GM23338 (cell line): ENCODE data around the gene CERK. TPM values are rescaled to one million over a fixed set of nuclear protein-coding genes. Genes with fewer than 3 reads are reported as not detected.

Source experiments
- ATAC-seq: fragments of 200-7000 bp; cut with Tn5 transposase; 3 replicates; pipeline ENCODE4 v1.9.1; 2020
- DNase-seq: peaks from one replicate; pipeline ENCODE4 v3.0.0-alpha.2; 2015; ENCODE audit warnings: low spot score
- H2AFZ ChIP-seq: fragments of 200-600 bp; sonication (generic); 2 replicates; pipeline ENCODE4 v1.8.0; 2016; ENCODE audit warnings: antibody characterized with exemption, mild to moderate bottlenecking, moderate library complexity
- H3F3A ChIP-seq: fragments of 200-600 bp; sonication (generic); replicated peaks from 2 replicates; pipeline ENCODE4 v1.8.0; 2017; ENCODE audit warnings: antibody characterized with exemption, mixed run types, low read depth
- H3K27ac ChIP-seq: fragments of 200-600 bp; sonication (generic); 2 replicates; pipeline ENCODE4 v1.6.1; 2016; ENCODE audit warnings: low read depth
- H3K27me3 ChIP-seq: fragments of 200-600 bp; sonication (generic); 2 replicates; pipeline ENCODE4 v1.8.0; 2016; ENCODE audit warnings: mild to moderate bottlenecking, mixed run types, moderate library complexity; ENCODE audit not compliant: insufficient read depth
- H3K36me3 ChIP-seq: fragments of 200-600 bp; sonication (generic); 2 replicates; pipeline ENCODE4 v1.8.0; 2016; ENCODE audit warnings: mild to moderate bottlenecking; ENCODE audit not compliant: insufficient read depth
- H3K4me1 ChIP-seq: fragments of 200-600 bp; sonication (generic); 2 replicates; pipeline ENCODE4 v1.8.0; 2016; ENCODE audit warnings: mild to moderate bottlenecking, moderate library complexity; ENCODE audit not compliant: insufficient read depth
- H3K4me2 ChIP-seq: fragments of 200-600 bp; sonication (generic); 2 replicates; pipeline ENCODE4 v1.7.1; 2017; ENCODE audit warnings: mixed run types
- H3K4me3 ChIP-seq: fragments of 200-600 bp; sonication (generic); 2 replicates; pipeline ENCODE4 v1.6.1; 2016; ENCODE audit warnings: mixed run types
- H3K79me2 ChIP-seq: fragments of 200-600 bp; sonication (generic); replicated peaks from 2 replicates; pipeline ENCODE4 v1.8.0; 2017; ENCODE audit warnings: mild to moderate bottlenecking; ENCODE audit not compliant: insufficient read depth
- H3K9me2 ChIP-seq: fragments of 200-600 bp; sonication (generic); 2 replicates; pipeline ENCODE4 v1.8.0; 2017; ENCODE audit not compliant: insufficient read depth
- H4K20me1 ChIP-seq: fragments of 200-600 bp; sonication (generic); replicated peaks from 2 replicates; pipeline ENCODE4 v1.8.0; 2017; ENCODE audit warnings: mild to moderate bottlenecking; ENCODE audit not compliant: insufficient read depth
- H3K27ac Mint-ChIP-seq: 2 replicates; pipeline ENCODE4 v1.8.0; 2020; ENCODE audit warnings: inconsistent platforms, mild to moderate bottlenecking, moderate library complexity, mixed read lengths
- H3K27me3 Mint-ChIP-seq: 3 replicates; pipeline ENCODE4 v1.8.0; 2022; ENCODE audit warnings: low read depth, mild to moderate bottlenecking, moderate library complexity, mixed read lengths, inconsistent platforms; ENCODE audit not compliant: insufficient read depth, poor library complexity
- H3K36me3 Mint-ChIP-seq: 3 replicates; pipeline ENCODE4 v1.8.0; 2021; ENCODE audit warnings: low read depth, mild to moderate bottlenecking, inconsistent platforms, moderate library complexity, mixed read lengths
- H3K4me1 Mint-ChIP-seq: 3 replicates; pipeline ENCODE4 v1.8.0; 2020; ENCODE audit warnings: mild to moderate bottlenecking, inconsistent platforms, mixed read lengths
- H3K4me3 Mint-ChIP-seq: 3 replicates; pipeline ENCODE4 v1.8.0; 2021; ENCODE audit warnings: moderate library complexity, mild to moderate bottlenecking, inconsistent platforms, mixed read lengths
- H3K9me3 Mint-ChIP-seq: 3 replicates; pipeline ENCODE4 v1.8.0; 2020; ENCODE audit warnings: moderate library complexity, mild to moderate bottlenecking, inconsistent platforms, mixed read lengths
- CREB1 ChIP-seq: fragments of 250-450 bp; sonication (Bioruptor Pico); IDR thresholded peaks from 2 replicates; pipeline ENCODE4 v1.5.0; 2020; ENCODE audit warnings: low read depth, mild to moderate bottlenecking, moderate library complexity
- CTCF ChIP-seq, 2 experiments: fragments of 200-600 bp in 1 of 2; sonication (generic) in 1 of 2; conservative IDR thresholded peaks; 2 replicates each; pipeline versions ENCODE4 v1.5.1 to v1.6.1; 2016 to 2017; ENCODE audit warnings: antibody characterized with exemption in 2 of 2, low read depth in 2 of 2, mild to moderate bottlenecking in 2 of 2, moderate library complexity in 1 of 2
- ETS1 ChIP-seq: IDR thresholded peaks from 2 replicates; pipeline ENCODE4 v1.6.1; 2016; ENCODE audit warnings: antibody characterized with exemption
- EZH2 ChIP-seq: fragments of 200-600 bp; sonication (generic); IDR thresholded peaks from one replicate; pipeline ENCODE4 v1.8.0; 2017; ENCODE audit warnings: antibody characterized with exemption, mild to moderate bottlenecking, low read depth; ENCODE audit not compliant: unreplicated experiment
- EZH2phosphoT487 ChIP-seq: fragments of 200-600 bp; sonication (generic); IDR thresholded peaks from one replicate; pipeline ENCODE4 v1.8.1; 2018; ENCODE audit warnings: antibody characterized with exemption; ENCODE audit not compliant: unreplicated experiment
- JUNB ChIP-seq: IDR thresholded peaks from one replicate; pipeline ENCODE4 v1.6.1; 2016; ENCODE audit warnings: antibody characterized with exemption; ENCODE audit not compliant: unreplicated experiment
- NANOG ChIP-seq: IDR thresholded peaks from 2 replicates; pipeline ENCODE4 v1.6.1; 2016; ENCODE audit warnings: antibody characterized with exemption, borderline replicate concordance
- POLR2AphosphoS5 ChIP-seq: IDR thresholded peaks from 2 replicates; pipeline ENCODE4 v1.6.1; 2016; ENCODE audit warnings: antibody characterized with exemption, low read depth
- REST ChIP-seq: IDR thresholded peaks from one replicate; pipeline ENCODE4 v1.6.1; 2018; ENCODE audit warnings: antibody characterized with exemption; ENCODE audit not compliant: unreplicated experiment
- STAT1 ChIP-seq: IDR thresholded peaks from one replicate; pipeline ENCODE4 v1.6.1; 2016; ENCODE audit warnings: antibody characterized with exemption; ENCODE audit not compliant: unreplicated experiment
- ZNF114 ChIP-seq: fragments of 250-450 bp; sonication (Bioruptor Pico); IDR thresholded peaks from 2 replicates; pipeline ENCODE4 v1.5.0; 2020; ENCODE audit warnings: mild to moderate bottlenecking, moderate library complexity
- ZNF331 ChIP-seq: fragments of 250-450 bp; sonication (Bioruptor Pico); IDR thresholded peaks from 2 replicates; pipeline ENCODE4 v1.5.0; 2020; ENCODE audit warnings: low read depth, mild to moderate bottlenecking, moderate library complexity
- ZNF462 ChIP-seq: fragments of 250-450 bp; sonication (Bioruptor Pico); IDR thresholded peaks from 2 replicates; pipeline ENCODE4 v1.5.0; 2020; ENCODE audit warnings: mild to moderate bottlenecking, moderate library complexity
- polyA plus RNA-seq: library from polyadenylated mRNA; unstranded; fragments of >200 nt; fragmentation: Nextera tagmentation; extraction: Ambion mirVana; gene quantifications from 2 replicates; pipeline ENCODE4 v1.2.1, GENCODE V29; 2016
- total RNA-seq: library from RNA; depleted of rRNA; stranded (reverse); fragments of >200 nt; shearing (Covaris generic); gene quantifications from 2 replicates; pipeline ENCODE4 v1.2.3, GENCODE V29; 2014

The CERK gene
- total and polyA plus RNA-seq, 2 experiments from 2014 or later: 12.7 to 62.9 TPM

- Mint-ChIP-seq H3K27ac (peak overlapping the region; percentile 77; the same call in 1 of the 2 replicates), H3K4me1 (peaks cover 13% of the 10 kb centered on the region)
- no peaks in the 10 kb centered on the region for H4K20me1 ChIP-seq
These were observed 87.8 kb downstream of the CERK start for GRCh38 chr22:46650078-46650810.

More at GRCh38 chr22:46650078-46650810, 87.8 kb downstream of the CERK start:
- Histone ChIP-seq H3K4me2 (no peak overlapping the region), H3K27ac (no peak overlapping the region), H3K79me2 (no peaks in the 10 kb centered on the region), H3K27me3 (no peaks in the 10 kb centered on the region), H3K4me3 (no peak overlapping the region), H2AFZ (no peak overlapping the region), H3K4me1 (no peaks in the 10 kb centered on the region), H3K36me3 (no peaks in the 10 kb centered on the region), H3F3A (no peaks in the 10 kb centered on the region), H3K9me2 (0 out of 2 replicates have a peak, but pooled peaks cover 8% of the 10 kb centered on the region)
- H3K4me3 Mint-ChIP-seq: no peak overlapping the region
- peaks cover 14% of the 10 kb centered on the region for H3K27me3 Mint-ChIP-seq
- DNase-seq (no peak), ATAC-seq (no peak)
- H3K36me3 Mint-ChIP-seq: no peaks in the 10 kb centered on the region; the same call in 2 of the 3 replicates
- no peaks in the 10 kb centered on the region for H3K9me3 Mint-ChIP-seq
- TF ChIP-seq NANOG (no peak), REST (no peak), ZNF331 (CRISPR knock-in tag) (no peak), ETS1 (no peak), ZNF462 (CRISPR knock-in tag) (no peak), CTCF (conservative IDR thresholded peaks at IDR 0.05; ENCODE audit: low read depth in 2 of 2) (no peak), JUNB (no peak), STAT1 (no peak), EZH2 (no peak), POLR2AphosphoS5 (no peak), CREB1 (CRISPR knock-in tag) (no peak), ZNF114 (CRISPR knock-in tag) (no peak), EZH2phosphoT487 (no peak)
